Neural progenitor cell (in vitro differentiated cells): ENCODE results near the gene DSCAML1.

Source experiments
- EZH2 ChIP-seq: fragments of 200-600 bp; sonication (generic); IDR thresholded peaks from 2 replicates; pipeline ENCODE4 v1.6.1; 2017; ENCODE audit warnings: antibody characterized with exemption, mild to moderate bottlenecking, moderate library complexity
- TF ChIP-seq, protein P1 (sequence below): fragments of 200-600 bp; sonication (generic); IDR thresholded peaks from 2 replicates; pipeline ENCODE4 v1.5.1; 2017; ENCODE audit warnings: antibody characterized with exemption, mild to moderate bottlenecking

DNA sequence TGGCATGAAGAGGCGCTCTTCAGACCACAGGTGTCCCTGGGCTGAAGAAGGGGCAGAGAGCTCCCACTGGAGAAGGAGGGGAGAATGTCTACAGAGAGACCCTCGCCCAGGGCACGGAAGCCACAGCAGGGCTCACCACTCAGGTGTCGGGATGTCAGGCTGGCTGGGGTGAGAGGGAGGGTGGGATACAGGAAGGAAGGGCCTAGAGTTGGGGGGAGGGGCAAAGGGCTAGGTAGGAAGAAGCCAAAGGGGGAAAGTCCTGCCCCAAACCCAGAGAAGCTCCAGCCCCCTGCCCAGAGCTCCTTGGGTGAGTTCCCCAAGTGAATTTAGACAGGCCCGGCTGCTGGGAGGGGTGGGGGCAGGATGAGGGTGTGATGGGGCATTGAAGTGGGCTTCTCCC, 237.3 kb downstream of the DSCAML1 start:
- TF ChIP-seq, protein P1, sequence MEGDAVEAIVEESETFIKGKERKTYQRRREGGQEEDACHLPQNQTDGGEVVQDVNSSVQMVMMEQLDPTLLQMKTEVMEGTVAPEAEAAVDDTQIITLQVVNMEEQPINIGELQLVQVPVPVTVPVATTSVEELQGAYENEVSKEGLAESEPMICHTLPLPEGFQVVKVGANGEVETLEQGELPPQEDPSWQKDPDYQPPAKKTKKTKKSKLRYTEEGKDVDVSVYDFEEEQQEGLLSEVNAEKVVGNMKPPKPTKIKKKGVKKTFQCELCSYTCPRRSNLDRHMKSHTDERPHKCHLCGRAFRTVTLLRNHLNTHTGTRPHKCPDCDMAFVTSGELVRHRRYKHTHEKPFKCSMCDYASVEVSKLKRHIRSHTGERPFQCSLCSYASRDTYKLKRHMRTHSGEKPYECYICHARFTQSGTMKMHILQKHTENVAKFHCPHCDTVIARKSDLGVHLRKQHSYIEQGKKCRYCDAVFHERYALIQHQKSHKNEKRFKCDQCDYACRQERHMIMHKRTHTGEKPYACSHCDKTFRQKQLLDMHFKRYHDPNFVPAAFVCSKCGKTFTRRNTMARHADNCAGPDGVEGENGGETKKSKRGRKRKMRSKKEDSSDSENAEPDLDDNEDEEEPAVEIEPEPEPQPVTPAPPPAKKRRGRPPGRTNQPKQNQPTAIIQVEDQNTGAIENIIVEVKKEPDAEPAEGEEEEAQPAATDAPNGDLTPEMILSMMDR = no peak
- no peak for TF ChIP-seq EZH2
